IMR-90 (cell line): ENCODE results near the gene MYH13. TPM values are rescaled to one million over a fixed set of nuclear protein-coding genes. Genes with fewer than 3 reads are reported as not detected.

Experiments
- ATAC-seq: fragments of 200-7000 bp; cut with Tn5 transposase; 2 replicates; pipeline ENCODE4 v1.9.1; 2020; ENCODE audit warnings: low read depth, mild to moderate bottlenecking, moderate library complexity
- BruUV-seq: library from RNA; stranded (reverse); fragments of 400-500 nt; replicated peaks from 2 replicates; lab custom pipeline; 2021; lab: Mats Ljungman, UMichigan
- CTCF ChIA-PET: fragments of 300-600 bp; formaldehyde crosslinking; extraction: SDS; loops from one replicate; lab custom pipeline; 2021; ENCODE audit warnings: antibody characterized with exemption; lab: Yijun Ruan, JAX
- POLR2A ChIA-PET: fragments of 300-600 bp; sonication (Branson Sonifier 250); formaldehyde crosslinking; loops from one replicate; lab custom pipeline; 2022; ENCODE audit warnings: antibody characterized with exemption; ENCODE audit not compliant: unreplicated experiment; lab: Charles Lee
- DNase-seq: peaks from one replicate; pipeline ENCODE4 v3.0.0; 2013
- H2AFZ ChIP-seq: replicated peaks from 2 replicates; pipeline ENCODE3; 2013; ENCODE audit warnings: low read length, mild to moderate bottlenecking; ENCODE audit not compliant: poor library complexity
- H2AK5ac ChIP-seq: 2 replicates; pipeline ENCODE4 v1.6.1; 2013; ENCODE audit warnings: low read depth, low read length, inconsistent platforms
- H2AK9ac ChIP-seq: replicated peaks from 2 replicates; pipeline ENCODE3; 2013; ENCODE audit warnings: mild to moderate bottlenecking, low read depth, low read length, moderate library complexity; ENCODE audit not compliant: poor library complexity
- H2BK120ac ChIP-seq: 2 replicates; pipeline ENCODE4 v1.6.1; 2013; ENCODE audit warnings: low read depth, low read length, inconsistent platforms
- H2BK15ac ChIP-seq: 3 replicates; pipeline ENCODE4 v1.6.1; 2013; ENCODE audit warnings: low read depth, low read length, inconsistent platforms
- H2BK20ac ChIP-seq: 2 replicates; pipeline ENCODE4 v1.6.1; 2013; ENCODE audit warnings: low read depth, mild to moderate bottlenecking, inconsistent platforms, low read length, moderate library complexity
- H2BK5ac ChIP-seq: 2 replicates; pipeline ENCODE4 v1.6.1; 2013; ENCODE audit warnings: mild to moderate bottlenecking, low read depth, low read length, inconsistent platforms; ENCODE audit not compliant: poor library complexity, severe bottlenecking
- H3K14ac ChIP-seq: replicated peaks from 2 replicates; pipeline ENCODE4 v1.6.1; 2013; ENCODE audit warnings: low read depth, low read length, inconsistent platforms
- H3K18ac ChIP-seq: 2 replicates; pipeline ENCODE4 v1.6.1; 2013; ENCODE audit warnings: low read depth, low read length, control low read depth
- H3K23ac ChIP-seq: 2 replicates; pipeline ENCODE4 v1.6.1; 2013; ENCODE audit warnings: low read depth, low read length, inconsistent platforms
- H3K27ac ChIP-seq: 2 replicates; pipeline ENCODE4 v1.5.1; 2013; ENCODE audit warnings: mild to moderate bottlenecking, control low read depth, low read length; ENCODE audit not compliant: insufficient read depth
- H3K27me3 ChIP-seq: 2 replicates; pipeline ENCODE4 v1.6.1; 2013; ENCODE audit warnings: low read length; ENCODE audit not compliant: control insufficient read depth, insufficient read depth
- H3K36me3 ChIP-seq: 2 replicates; pipeline ENCODE4 v1.6.1; 2013; ENCODE audit warnings: low read length, mixed read lengths; ENCODE audit not compliant: control insufficient read depth, insufficient read depth
- H3K4ac ChIP-seq: 2 replicates; pipeline ENCODE4 v1.6.1; 2013; ENCODE audit warnings: low read depth, low read length, inconsistent platforms
- H3K4me1 ChIP-seq: 2 replicates; pipeline ENCODE4 v1.6.1; 2013; ENCODE audit warnings: low read length, mixed read lengths; ENCODE audit not compliant: control insufficient read depth, insufficient read depth
- H3K4me2 ChIP-seq: 2 replicates; pipeline ENCODE4 v1.6.1; 2013; ENCODE audit warnings: low read depth, mild to moderate bottlenecking, control low read depth, low read length, moderate library complexity
- H3K4me3 ChIP-seq: 2 replicates; pipeline ENCODE4 v1.5.1; 2013; ENCODE audit warnings: low read depth, mild to moderate bottlenecking, control low read depth, low read length, moderate library complexity; ENCODE audit not compliant: insufficient read depth
- H3K56ac ChIP-seq: 2 replicates; pipeline ENCODE4 v1.6.1; 2013; ENCODE audit warnings: low read length, inconsistent platforms; ENCODE audit not compliant: insufficient read depth; ENCODE audit errors: extremely low read depth
- H3K79me1 ChIP-seq, 2 experiments: 2 replicates each; pipeline ENCODE4 v1.6.1; 2013; ENCODE audit warnings: low read length in 2 of 2, inconsistent platforms in 1 of 2, low read depth in 1 of 2
- H3K9ac ChIP-seq: 2 replicates; pipeline ENCODE4 v1.6.1; 2013; ENCODE audit warnings: low read depth, low read length, control low read depth
- H3K9me1 ChIP-seq: 2 replicates; pipeline ENCODE4 v1.6.1; 2013; ENCODE audit warnings: low read length, inconsistent platforms; ENCODE audit not compliant: insufficient read depth
- H3K9me3 ChIP-seq: 2 replicates; pipeline ENCODE4 v1.6.1; 2013; ENCODE audit warnings: low read length; ENCODE audit not compliant: control insufficient read depth, insufficient read depth
- H4K20me1 ChIP-seq: 2 replicates; pipeline ENCODE4 v1.6.1; 2013; ENCODE audit warnings: low read length, inconsistent platforms; ENCODE audit not compliant: insufficient read depth
- H4K5ac ChIP-seq: 2 replicates; pipeline ENCODE4 v1.6.1; 2013; ENCODE audit warnings: mild to moderate bottlenecking, low read depth, low read length, control low read depth
- H4K8ac ChIP-seq, 2 experiments: 2 replicates each; pipeline ENCODE4 v1.6.1; 2013; ENCODE audit warnings: low read depth in 2 of 2, low read length in 2 of 2, control low read depth in 1 of 2, inconsistent platforms in 1 of 2
- H4K91ac ChIP-seq: 2 replicates; pipeline ENCODE4 v1.6.1; 2013; ENCODE audit warnings: low read depth, low read length, inconsistent platforms; ENCODE audit not compliant: insufficient read depth
- CTCF ChIP-seq: conservative IDR thresholded peaks from 2 replicates; pipeline ENCODE4 v1.5.1; 2012; ENCODE audit warnings: mild to moderate bottlenecking, low read depth, low read length, improper control_type of control experiment
- ELK1 ChIP-seq: fragments of 150-350 bp; IDR thresholded peaks from 2 replicates; pipeline ENCODE4 v1.6.1; 2016; ENCODE audit warnings: low read depth, mild to moderate bottlenecking, low read length, moderate library complexity, borderline replicate concordance
- MAZ ChIP-seq: IDR thresholded peaks from 2 replicates; pipeline ENCODE4 v1.6.1; 2012; ENCODE audit warnings: low read depth, mild to moderate bottlenecking, low read length, improper control_type of control experiment, moderate library complexity, borderline replicate concordance
- NFE2L2 ChIP-seq: fragments of 150-350 bp; IDR thresholded peaks from 2 replicates; pipeline ENCODE4 v1.6.1; 2016; ENCODE audit warnings: low read depth, mild to moderate bottlenecking, low read length
- POLR2A ChIP-seq: IDR thresholded peaks from 2 replicates; pipeline ENCODE4 v1.6.1; 2012; ENCODE audit warnings: mild to moderate bottlenecking, low read depth, low read length
- RFX5 ChIP-seq: IDR thresholded peaks from 2 replicates; pipeline ENCODE4 v1.8.0; 2012; ENCODE audit warnings: low read depth, mild to moderate bottlenecking, low read length, moderate library complexity
- SMC3 ChIP-seq: fragments of 150-350 bp; IDR thresholded peaks from 2 replicates; pipeline ENCODE4 v1.6.1; 2016; ENCODE audit warnings: low read depth, mild to moderate bottlenecking, antibody characterized with exemption, low read length, moderate library complexity
- USF2 ChIP-seq: fragments of 150-350 bp; IDR thresholded peaks from 2 replicates; pipeline ENCODE4 v1.6.1; 2017; ENCODE audit warnings: mild to moderate bottlenecking, antibody characterized with exemption, low read length, low read depth
- WGBS, 2 experiments: methylation state at CpG; one replicate each; pipeline versions ENCODE4 v1.1.5 to v1.1.7; 2013; ENCODE audit warnings: missing lambda C conversion rate in 2 of 2; ENCODE audit not compliant: insufficient read length in 1 of 2; ENCODE audit errors: extremely low coverage in 2 of 2; 5-methylcytosine and 5-hydroxymethylcytosine counted together
- dilution Hi-C: fragments of 300-500 bp; cut with HindIII; formaldehyde crosslinking; loops from one replicate; pipeline ENCODE4 v1.14.3; 2018; ENCODE audit warnings: low sequenced_read_pairs; ENCODE audit not compliant: unreplicated experiment
- in situ Hi-C: fragments of 300-500 bp; cut with MboI; formaldehyde crosslinking; loops from 3 replicates; pipeline ENCODE4 v1.14.3; 2019; ENCODE audit warnings: low sequenced_read_pairs, inconsistent platforms, mixed read lengths
- intact Hi-C: fragments of 100-400 bp; cut with micrococcal nuclease; formaldehyde crosslinking; loops from 2 replicates; pipeline ENCODE4 v1.10.0; 2022
- polyA plus RNA-seq, 3 experiments: library from polyadenylated mRNA; depleted of rRNA; stranded (reverse); fragments of >200 nt; gene quantifications; 2 replicates each; pipeline ENCODE4 v1.2.3, GENCODE V29; 2012; ENCODE audit warnings: low replicate concordance in 1 of 3
- total RNA-seq: library from RNA; depleted of rRNA; stranded (reverse); fragments of >200 nt; gene quantifications from 2 replicates; pipeline ENCODE4 v1.2.3, GENCODE V29; 2012

MYH13 gene
- total and polyA plus RNA-seq, 2 of the 4 experiments (the other 2 are of a cell fraction): not detected

GRCh38 chr17:10392880-10393279, 20.1 kb upstream of the MYH13 start:
- dilution Hi-C loops (no loop called here), in situ Hi-C loops (no loop called here), intact Hi-C loops (no loop called here)
- Histone ChIP-seq H4K20me1 (no peaks in the 10 kb centered on the region), H3K27ac (no peak overlapping the region), H4K91ac (no peak overlapping the region), H3K23ac (no peak overlapping the region), H2AFZ (no peak overlapping the region), H2AK5ac (no peak overlapping the region), H2BK20ac (no peak overlapping the region), H3K27me3 (no peaks in the 10 kb centered on the region), H3K4me2 (no peak overlapping the region), H3K56ac (no peak overlapping the region), H2BK15ac (no peak overlapping the region), H3K14ac (no peak overlapping the region), H2BK120ac (no peak overlapping the region), H3K4ac (no peak overlapping the region), H2AK9ac (no peak overlapping the region), H3K9ac (no peak overlapping the region), H2BK5ac (no peak overlapping the region), H3K4me1 (no peaks in the 10 kb centered on the region), H3K79me1 (no peaks in the 10 kb centered on the region), H3K18ac (no peak overlapping the region), H3K36me3 (no peaks in the 10 kb centered on the region), H3K9me3 (no peaks in the 10 kb centered on the region), H3K4me3 (no peak overlapping the region), H4K5ac (no peak overlapping the region), H3K9me1 (no peaks in the 10 kb centered on the region), H4K8ac (no peak overlapping the region)
- no TSS peak for BruUV-seq
- CTCF ChIA-PET: no interaction called here
- ATAC-seq (no peak), DNase-seq (no peak)
- no CpG with 5 or more reads among the region's 9 CpGs for WGBS, 2 experiments
- TF ChIP-seq USF2: no peak
- TF ChIP-seq CTCF: no peak
- TF ChIP-seq SMC3: no peak
- TF ChIP-seq MAZ: no peak
- no peak for TF ChIP-seq ELK1
- TF ChIP-seq NFE2L2: no peak
- no peak for TF ChIP-seq RFX5
- TF ChIP-seq POLR2A: no peak
- POLR2A ChIA-PET: no interaction called here
